ENCODE results near the gene TMEM217. TPM values are rescaled to one million over a fixed set of nuclear protein-coding genes. Genes with fewer than 3 reads are reported as not detected.

The TMEM217 gene
- polyA plus RNA-seq, 1 experiment: 7.7 TPM

DNA sequence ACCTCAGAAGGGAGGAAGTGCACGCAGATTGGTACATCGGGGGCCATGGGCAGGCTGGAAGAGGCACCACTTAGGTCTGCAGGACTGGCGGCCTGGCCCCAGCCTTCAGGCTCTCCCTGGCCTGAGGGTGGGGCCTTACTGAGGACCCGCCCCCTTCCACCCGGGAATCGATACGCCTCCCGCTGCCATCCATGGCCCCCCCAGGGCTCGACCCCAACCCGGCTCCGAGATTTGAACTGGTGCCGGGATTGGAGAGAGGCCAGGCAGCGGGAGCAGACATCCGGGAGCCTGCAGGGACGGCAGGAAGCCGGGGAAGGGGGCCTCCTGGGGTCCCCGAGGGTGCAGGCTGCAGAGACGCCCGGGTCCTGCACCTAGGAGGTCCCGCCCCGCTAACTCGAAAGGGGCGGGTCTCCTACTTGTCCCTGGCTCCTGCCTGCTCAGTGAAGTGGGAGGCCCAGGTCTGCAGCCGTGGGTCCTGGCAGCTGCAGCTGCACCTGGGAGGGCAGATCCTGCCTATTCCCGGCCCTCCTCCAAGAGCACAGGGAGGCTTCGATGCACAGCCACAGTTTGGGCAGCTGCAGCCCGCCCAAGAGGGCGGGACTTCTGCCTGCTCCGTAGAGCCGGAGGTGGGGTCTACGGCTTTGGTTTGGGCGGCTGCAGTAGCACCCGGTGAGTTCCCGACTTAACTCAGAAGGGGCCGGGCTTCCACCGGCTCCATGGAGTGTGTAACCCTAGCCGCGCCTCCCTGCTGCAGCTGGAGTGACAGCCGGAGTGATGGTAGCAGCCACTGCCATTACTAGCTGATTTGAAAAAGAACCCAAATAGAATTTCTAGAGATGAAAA lies 35.6 kb downstream of the TMEM217 start:
- DNase-seq (ENCODE audit: low read depth, low spot score): no peak
- H3K27ac ChIP-seq (ENCODE audit: low read depth, low read length): peak overlapping the region; percentile 39
- ChIA-PET CTCF (interaction anchor here (0.9 to 2.8 kb wide), 6 partner anchors 9 to 204 kb away, joined by 3 to 9 read pairs (median 4); no protein-coding TSS in a partner anchor), POLR2A (interaction anchor here (0.6 to 1.5 kb wide), 5 partner anchors 18 to 614 kb away, joined by 3 to 7 read pairs (median 4); no protein-coding TSS in a partner anchor)
- no peaks in the 10 kb centered on the region for H3K27me3 ChIP-seq (ENCODE audit: control insufficient read depth, insufficient read depth, low read length)
- H3K4me3 ChIP-seq (ENCODE audit: low read depth, low read length): peak overlapping the region; percentile 60
- TF ChIP-seq, protein P1, sequence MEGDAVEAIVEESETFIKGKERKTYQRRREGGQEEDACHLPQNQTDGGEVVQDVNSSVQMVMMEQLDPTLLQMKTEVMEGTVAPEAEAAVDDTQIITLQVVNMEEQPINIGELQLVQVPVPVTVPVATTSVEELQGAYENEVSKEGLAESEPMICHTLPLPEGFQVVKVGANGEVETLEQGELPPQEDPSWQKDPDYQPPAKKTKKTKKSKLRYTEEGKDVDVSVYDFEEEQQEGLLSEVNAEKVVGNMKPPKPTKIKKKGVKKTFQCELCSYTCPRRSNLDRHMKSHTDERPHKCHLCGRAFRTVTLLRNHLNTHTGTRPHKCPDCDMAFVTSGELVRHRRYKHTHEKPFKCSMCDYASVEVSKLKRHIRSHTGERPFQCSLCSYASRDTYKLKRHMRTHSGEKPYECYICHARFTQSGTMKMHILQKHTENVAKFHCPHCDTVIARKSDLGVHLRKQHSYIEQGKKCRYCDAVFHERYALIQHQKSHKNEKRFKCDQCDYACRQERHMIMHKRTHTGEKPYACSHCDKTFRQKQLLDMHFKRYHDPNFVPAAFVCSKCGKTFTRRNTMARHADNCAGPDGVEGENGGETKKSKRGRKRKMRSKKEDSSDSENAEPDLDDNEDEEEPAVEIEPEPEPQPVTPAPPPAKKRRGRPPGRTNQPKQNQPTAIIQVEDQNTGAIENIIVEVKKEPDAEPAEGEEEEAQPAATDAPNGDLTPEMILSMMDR (IDR thresholded peaks at IDR 0.05; ENCODE audit: low read depth, low read length): no peak
- H3K9me3 ChIP-seq (ENCODE audit: control insufficient read depth, insufficient read depth, low read length): no peaks in the 10 kb centered on the region; the same call in 1 of the 2 replicates

DNA sequence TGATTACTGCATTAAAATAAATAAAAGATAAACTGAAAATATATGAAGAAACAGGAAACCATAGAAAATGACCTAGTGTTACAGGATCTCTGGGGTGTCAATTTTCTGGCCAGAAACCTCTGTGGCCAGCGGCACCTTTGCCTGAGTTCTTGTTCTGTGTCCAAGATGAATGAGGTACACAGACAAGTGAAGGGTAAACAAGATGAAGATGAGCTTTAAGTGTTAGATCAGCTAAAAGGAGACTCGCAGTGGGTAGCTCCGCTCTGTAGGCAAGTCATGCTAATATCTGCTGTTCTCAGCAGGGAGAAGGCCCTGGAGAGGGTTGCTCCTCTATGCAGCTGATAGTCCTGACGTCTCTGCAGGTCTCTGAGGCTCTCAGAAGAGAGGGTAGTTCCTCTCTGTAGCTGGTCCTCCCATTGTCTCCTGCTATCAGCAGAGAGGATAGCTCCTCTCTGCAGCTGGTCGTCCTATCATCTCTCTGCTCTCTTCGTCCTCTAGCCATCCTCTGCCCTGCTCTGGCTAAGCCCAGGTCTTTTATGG lies 36.3 kb downstream of the TMEM217 start:
- ChIA-PET CTCF (interaction anchor here (0.9 kb wide), 1 partner anchor 16 kb away, joined by 3 read pairs; no protein-coding TSS in a partner anchor), POLR2A (interaction anchor here (0.6 to 1.2 kb wide), 3 partner anchors 18 to 613 kb away, joined by 3 to 4 read pairs (median 3); no protein-coding TSS in a partner anchor)
- Histone ChIP-seq H3K9me3 (ENCODE audit: control insufficient read depth, insufficient read depth, low read length) (no peaks in the 10 kb centered on the region; the same call in 1 of the 2 replicates), H3K27ac (ENCODE audit: low read depth, low read length) (peak overlapping the region; percentile 39), H3K27me3 (ENCODE audit: control insufficient read depth, insufficient read depth, low read length) (no peaks in the 10 kb centered on the region), H3K4me3 (ENCODE audit: low read depth, low read length) (peak overlapping the region; percentile 60)
- DNase-seq (ENCODE audit: low read depth, low spot score): no peak
- TF ChIP-seq, protein P1 (IDR thresholded peaks at IDR 0.05; ENCODE audit: low read depth, low read length): no peak

DNA sequence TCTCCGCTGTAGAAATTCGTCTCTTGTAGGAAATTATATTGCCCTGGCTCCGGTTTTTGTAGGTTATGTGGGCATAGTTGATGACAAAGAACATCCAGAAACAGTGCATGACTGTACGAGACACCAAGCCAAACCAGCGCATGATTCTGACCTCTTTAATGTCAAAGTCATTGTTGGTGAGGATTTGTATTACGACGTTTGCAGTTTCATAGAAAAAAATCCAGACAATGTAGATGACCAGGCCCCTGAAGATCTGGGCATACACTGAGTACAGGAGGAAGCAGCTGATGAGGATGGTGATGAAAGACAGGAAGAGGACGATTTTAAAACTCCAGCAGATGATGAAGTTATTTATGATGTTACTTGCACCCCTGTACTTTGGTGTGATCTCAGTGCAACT lies 39.4 kb downstream of the TMEM217 start:
- POLR2A ChIA-PET: no interaction called here
- Histone ChIP-seq H3K4me3 (ENCODE audit: low read depth, low read length) (no peak overlapping the region), H3K9me3 (ENCODE audit: control insufficient read depth, insufficient read depth, low read length) (no peaks in the 10 kb centered on the region), H3K27ac (ENCODE audit: low read depth, low read length) (peak overlapping the region; percentile 11), H3K27me3 (ENCODE audit: control insufficient read depth, insufficient read depth, low read length) (no peaks in the 10 kb centered on the region)
- CTCF ChIA-PET: interaction anchor here (20.3 kb wide), 1 partner anchor 194 kb away, joined by 597 read pairs; no protein-coding TSS in a partner anchor
- no peak for DNase-seq (ENCODE audit: low read depth, low spot score)
- TF ChIP-seq, protein P1 (IDR thresholded peaks at IDR 0.05; ENCODE audit: low read depth, low read length): no peak

DNA sequence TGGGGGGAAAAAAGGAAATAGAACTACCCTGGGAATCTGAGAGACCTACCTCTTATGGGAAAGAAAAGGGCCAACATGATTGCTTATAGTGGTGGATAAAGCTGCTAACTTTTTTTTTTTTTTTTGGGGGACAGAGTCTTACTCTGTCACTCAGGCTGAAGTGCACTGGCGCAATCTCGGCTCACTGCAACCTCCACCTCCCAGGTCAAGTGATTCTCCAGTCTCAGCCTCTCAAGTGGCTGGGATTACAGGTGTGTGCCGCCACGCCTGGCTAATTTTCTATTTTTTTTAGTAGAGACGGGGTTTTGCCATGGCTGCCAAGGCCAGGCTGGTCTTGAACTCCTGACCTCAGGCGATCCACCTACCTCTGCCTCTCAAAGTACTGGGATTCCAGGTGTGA lies 39.9 kb downstream of the TMEM217 start:
- ChIA-PET CTCF (interaction anchor here (20.3 kb wide), 1 partner anchor 194 kb away, joined by 597 read pairs; no protein-coding TSS in a partner anchor), POLR2A (no interaction called here)
- no peak overlapping the region for H3K4me3 ChIP-seq (ENCODE audit: low read depth, low read length)
- no peak overlapping the region for H3K27ac ChIP-seq (ENCODE audit: low read depth, low read length)
- no peaks in the 10 kb centered on the region for H3K9me3 ChIP-seq (ENCODE audit: control insufficient read depth, insufficient read depth, low read length)
- DNase-seq (ENCODE audit: low read depth, low spot score): no peak
- TF ChIP-seq, protein P1 (IDR thresholded peaks at IDR 0.05; ENCODE audit: low read depth, low read length): no peak
- H3K27me3 ChIP-seq (ENCODE audit: control insufficient read depth, insufficient read depth, low read length): no peaks in the 10 kb centered on the region

Data from AG04450 (cell line).